K562 (cell line): ENCODE measurements around the gene SOAT2. TPM values are rescaled to one million over a fixed set of nuclear protein-coding genes. Genes with fewer than 3 reads are reported as not detected.

Experiments used
- ATAC-seq: fragments of 200-7000 bp; cut with Tn5 transposase; 3 replicates; pipeline ENCODE4 v1.9.1; 2020; ENCODE audit warnings: moderate library complexity
- BruUV-seq: library from RNA; stranded (reverse); fragments of 400-500 nt; replicated peaks from 2 replicates; lab custom pipeline; 2021; lab: Mats Ljungman, UMichigan
- CTCF ChIA-PET: fragments of 300-600 bp; formaldehyde crosslinking; extraction: SDS; loops from one replicate; lab custom pipeline; 2021; ENCODE audit warnings: low intra/inter-chr PET ratio; lab: Yijun Ruan, JAX
- POLR2A ChIA-PET: fragments of 300-600, 350-650 bp; sonication (Branson Sonifier 250); formaldehyde crosslinking; extraction: SDS; loops from one replicate; lab custom pipeline; 2021; ENCODE audit warnings: antibody characterized with exemption, inconsistent platforms; lab: Yijun Ruan, JAX
- DNase-seq, 4 experiments: peaks; one replicate each; pipeline versions ENCODE4 v3.0.0 to v3.0.0-alpha.2; 2011 to 2018; ENCODE audit warnings: low spot score in 3 of 4, mixed read lengths in 3 of 4; ENCODE audit errors: extremely low read depth in 1 of 4
- FAIRE-seq: peaks from 2 replicates; lab custom pipeline; 2011; peaks lifted over from hg19 to GRCh38; lab: Jason Lieb, UNC
- H2AFZ ChIP-seq: 2 replicates; pipeline ENCODE4 v1.6.0; 2011; ENCODE audit warnings: low read depth, low read length, control low read depth, inconsistent platforms
- H3K27ac ChIP-seq: fragments of 200-600 bp; 3 replicates; pipeline ENCODE4 v1.8.0; 2011; ENCODE audit warnings: low read depth, mild to moderate bottlenecking, control low read depth, inconsistent platforms, low read length, moderate library complexity, mixed read lengths; ENCODE audit errors: extremely low read depth
- H3K27me3 ChIP-seq, 2 experiments: fragments of 300-600 bp in 1 of 2; 2 replicates in 1 of 2; 3 replicates in 1 of 2; pipeline versions ENCODE4 v1.6.0 to v1.8.0; 2011; ENCODE audit warnings: inconsistent platforms in 2 of 2, low read length in 2 of 2, mild to moderate bottlenecking in 1 of 2, mixed read lengths in 1 of 2, moderate library complexity in 1 of 2; ENCODE audit not compliant: control insufficient read depth in 2 of 2, insufficient read depth in 2 of 2
- H3K36me3 ChIP-seq: fragments of 300-600 bp; 3 replicates; pipeline ENCODE4 v1.8.0; 2011; ENCODE audit warnings: mild to moderate bottlenecking, low read length, inconsistent platforms; ENCODE audit not compliant: control insufficient read depth, insufficient read depth
- H3K4me1 ChIP-seq, 2 experiments: fragments of 200-600 bp in 1 of 2; replicated peaks in 1 of 2; 2 replicates in 1 of 2; 3 replicates in 1 of 2; pipeline versions ENCODE4 v1.5.1 to v1.8.0; 2011; ENCODE audit warnings: inconsistent platforms in 2 of 2, low read length in 2 of 2, mild to moderate bottlenecking in 1 of 2, mixed read lengths in 1 of 2, moderate library complexity in 1 of 2; ENCODE audit not compliant: control insufficient read depth in 2 of 2, insufficient read depth in 2 of 2
- H3K4me2 ChIP-seq: 2 replicates; pipeline ENCODE4 v1.6.1; 2011; ENCODE audit warnings: low read length, control low read depth, inconsistent platforms, mixed read lengths; ENCODE audit not compliant: insufficient read depth
- H3K4me3 ChIP-seq: fragments of 200-600 bp; sonication (generic), shearing (Covaris generic); 2 replicates; pipeline ENCODE4 v1.5.1; 2016; ENCODE audit warnings: control low read depth, inconsistent platforms
- H3K79me2 ChIP-seq: fragments of 200-600 bp; 3 replicates; pipeline ENCODE4 v1.8.0; 2011; ENCODE audit warnings: low read length, inconsistent platforms; ENCODE audit not compliant: control insufficient read depth, insufficient read depth
- H3K9ac ChIP-seq, 2 experiments: 2 replicates each; pipeline versions ENCODE4 v1.6.0 to v1.6.1; 2011; ENCODE audit warnings: low read depth in 2 of 2, low read length in 2 of 2, control low read depth in 1 of 2, inconsistent platforms in 1 of 2, mild to moderate bottlenecking in 1 of 2, mixed read lengths in 1 of 2; ENCODE audit not compliant: insufficient read depth in 1 of 2
- H3K9me1 ChIP-seq: one replicate; pipeline ENCODE4 v1.6.0; 2011; ENCODE audit warnings: inconsistent platforms, mild to moderate bottlenecking, low read length, moderate library complexity; ENCODE audit not compliant: control insufficient read depth, insufficient read depth
- H3K9me3 ChIP-seq: replicated peaks from 2 replicates; pipeline ENCODE4 v1.5.1; 2011; ENCODE audit warnings: low read depth, low read length, inconsistent platforms; ENCODE audit not compliant: control insufficient read depth, insufficient read depth
- H4K20me1 ChIP-seq: replicated peaks from 2 replicates; pipeline ENCODE4 v1.6.1; 2011; ENCODE audit warnings: low read length, inconsistent platforms, mixed read lengths; ENCODE audit not compliant: control insufficient read depth, insufficient read depth
- BACH1 ChIP-seq: fragments of 200-800 bp; sonication (Bioruptor generic); IDR thresholded peaks from 2 replicates; pipeline ENCODE4 v1.6.1; 2016; ENCODE audit warnings: missing genetic modification characterization, missing compliant biosample characterization
- CTBP1 ChIP-seq: fragments of 450-650 bp; IDR thresholded peaks from 2 replicates; pipeline ENCODE4 v1.6.1; 2016; ENCODE audit warnings: borderline replicate concordance
- E2F1 ChIP-seq: sonication (generic); formaldehyde crosslinking; IDR thresholded peaks from 2 replicates; pipeline ENCODE4 v1.8.1; 2023; ENCODE audit warnings: mild to moderate bottlenecking, missing genetic modification reagents, moderate library complexity
- ETV6 ChIP-seq, 3 experiments: fragments of 150-350 bp in 1 of 3; sonication (generic) in 1 of 3; formaldehyde crosslinking in 1 of 3; IDR thresholded peaks; 2 replicates each; pipeline versions ENCODE4 v1.6.1 to v1.8.0; 2014 to 2022; ENCODE audit warnings: borderline replicate concordance in 2 of 3, low read depth in 2 of 3, antibody characterized with exemption in 1 of 3, low read length in 1 of 3, mild to moderate bottlenecking in 1 of 3, missing genetic modification reagents in 1 of 3
- HDAC2 ChIP-seq: fragments of 450-650 bp; IDR thresholded peaks from 2 replicates; pipeline ENCODE4 v1.6.1; 2016; ENCODE audit warnings: mild to moderate bottlenecking
- HOXB6 ChIP-seq: fragments of 250-450 bp; sonication (Bioruptor Pico); IDR thresholded peaks from 2 replicates; pipeline ENCODE4 v1.5.1; 2022; ENCODE audit warnings: mild to moderate bottlenecking, borderline replicate concordance
- JUND ChIP-seq, 2 experiments: IDR thresholded peaks; 2 replicates in 1 of 2; 3 replicates in 1 of 2; pipeline ENCODE4 v1.6.1; 2011; ENCODE audit warnings: borderline replicate concordance in 2 of 2, low read depth in 2 of 2, low read length in 2 of 2, improper control_type of control experiment in 1 of 2, missing biosample characterization in 1 of 2, missing genetic modification characterization in 1 of 2, missing genetic modification reagents in 1 of 2
- MCM7 ChIP-seq, 2 experiments: fragments of 450-650 bp; IDR thresholded peaks; 2 replicates each; pipeline ENCODE4 v1.6.1; 2016 to 2018
- ZFP36 ChIP-seq: fragments of 150-350 bp; IDR thresholded peaks from 2 replicates; pipeline ENCODE4 v1.6.1; 2018; ENCODE audit warnings: low read length, low read depth; ENCODE audit not compliant: partially characterized antibody
- ZNF280A ChIP-seq: fragments of 450-650 bp; IDR thresholded peaks from 2 replicates; pipeline ENCODE4 v1.6.1; 2018; ENCODE audit warnings: mild to moderate bottlenecking, low read depth; ENCODE audit not compliant: partially characterized antibody
- ZNF511 ChIP-seq: sonication (generic); formaldehyde crosslinking; IDR thresholded peaks from 2 replicates; pipeline ENCODE4 v1.8.0; 2022; ENCODE audit warnings: mild to moderate bottlenecking, missing genetic modification reagents
- ZNF830 ChIP-seq: fragments of 250-450 bp; sonication (Bioruptor Pico); IDR thresholded peaks from 2 replicates; pipeline ENCODE4 v1.5.0; 2021; ENCODE audit warnings: mild to moderate bottlenecking
- WGBS: fragments of 100-300 bp; shearing (Covaris generic); methylation state at CpG from one replicate; pipeline ENCODE4 v1.1.6; 2016; ENCODE audit warnings: low coverage, mixed read lengths; ENCODE audit not compliant: insufficient coverage; ENCODE audit errors: missing lambda C conversion rate; 5-methylcytosine and 5-hydroxymethylcytosine counted together
- in situ Hi-C: fragments of 300-500 bp; cut with MboI; formaldehyde crosslinking; loops from 4 replicates; pipeline ENCODE4 v1.15.0; 2018; ENCODE audit warnings: inconsistent platforms, mixed read lengths
- intact Hi-C: fragments of 100-400 bp; cut with micrococcal nuclease; formaldehyde crosslinking; loops from 2 replicates; pipeline ENCODE4 v1.14.2; 2022
- polyA plus RNA-seq, 8 experiments: library from polyadenylated mRNA; depleted of rRNA in 4 of 8; stranded (reverse) in 5 of 8; unstranded in 3 of 8; fragments of >200 nt; fragmentation: Nextera tagmentation in 2 of 8; fragmentation: Illumina TruSeq in 1 of 8; extraction: Ambion mirVana in 2 of 8; extraction: Trizol in 1 of 8; gene quantifications; 2 replicates each; pipeline versions ENCODE4 v1.2.1 to v1.2.3, GENCODE V29; 2011 to 2014; ENCODE audit warnings: inconsistent platforms in 1 of 8, missing spikeins in 1 of 8
- total RNA-seq, 7 experiments: library from RNA; depleted of rRNA in 6 of 7; stranded (reverse); fragments of >200 nt in 6 of 7; fragmentation: Illumina TruSeq in 2 of 7; extraction: Trizol in 2 of 7; gene quantifications; 2 replicates each; pipeline versions ENCODE4 v1.2.1 to v1.2.3, GENCODE V29; 2011 to 2021; ENCODE audit warnings: low replicate concordance in 1 of 7
- TF ChIP-seq, protein P1 (sequence below): fragments of 450-650 bp; IDR thresholded peaks from 2 replicates; pipeline ENCODE4 v1.6.1; 2018; ENCODE audit not compliant: partially characterized antibody

SOAT2 gene
- total and polyA plus RNA-seq, 9 of the 15 experiments (the other 6 are each of a cell fraction or from before 2014, with no cell fraction given) = 0.04 TPM; not detected in 8

GRCh38 chr12:53131844-53132243 lies 28.6 kb downstream of the SOAT2 start:
- Histone ChIP-seq H3K4me1 (no peaks in the 10 kb centered on the region; a peak in 1 of 5 replicates), H3K36me3 (no peaks in the 10 kb centered on the region), H4K20me1 (no peaks in the 10 kb centered on the region), H2AFZ (peak overlapping the region; percentile 32; the same call in 1 of the 2 replicates), H3K4me2 (no peak overlapping the region), H3K27me3 (peaks cover 8 to 13% of the 10 kb centered on the region in 2 experiments), H3K4me3 (no peak overlapping the region), H3K9me3 (0 out of 2 replicates have a peak, but pooled peaks cover 3% of the 10 kb centered on the region), H3K27ac (no peak overlapping the region), H3K9me1 (no peaks in the 10 kb centered on the region), H3K9ac (no peak overlapping the region), H3K79me2 (no peaks in the 10 kb centered on the region)
- intact Hi-C loops (no loop called here), in situ Hi-C loops (no loop called here)
- ChIA-PET POLR2A (interaction anchor here (0.6 kb wide), 1 partner anchor 115 kb away, joined by 3 read pairs; no protein-coding TSS in a partner anchor), CTCF (no interaction called here)
- FAIRE-seq (no peak), ATAC-seq (no peak), DNase-seq (no peak)
- BruUV-seq = no TSS peak
- no peak for TF ChIP-seq ETV6 (IDR thresholded peaks at IDR 0.05; ENCODE audit: borderline replicate concordance in 1 of 2, low read depth in 2 of 2, low read length in 1 of 2)
- no peak for TF ChIP-seq ETV6 (CRISPR knock-in tag; IDR thresholded peaks at IDR 0.05; ENCODE audit: borderline replicate concordance)
- TF ChIP-seq, protein P1, sequence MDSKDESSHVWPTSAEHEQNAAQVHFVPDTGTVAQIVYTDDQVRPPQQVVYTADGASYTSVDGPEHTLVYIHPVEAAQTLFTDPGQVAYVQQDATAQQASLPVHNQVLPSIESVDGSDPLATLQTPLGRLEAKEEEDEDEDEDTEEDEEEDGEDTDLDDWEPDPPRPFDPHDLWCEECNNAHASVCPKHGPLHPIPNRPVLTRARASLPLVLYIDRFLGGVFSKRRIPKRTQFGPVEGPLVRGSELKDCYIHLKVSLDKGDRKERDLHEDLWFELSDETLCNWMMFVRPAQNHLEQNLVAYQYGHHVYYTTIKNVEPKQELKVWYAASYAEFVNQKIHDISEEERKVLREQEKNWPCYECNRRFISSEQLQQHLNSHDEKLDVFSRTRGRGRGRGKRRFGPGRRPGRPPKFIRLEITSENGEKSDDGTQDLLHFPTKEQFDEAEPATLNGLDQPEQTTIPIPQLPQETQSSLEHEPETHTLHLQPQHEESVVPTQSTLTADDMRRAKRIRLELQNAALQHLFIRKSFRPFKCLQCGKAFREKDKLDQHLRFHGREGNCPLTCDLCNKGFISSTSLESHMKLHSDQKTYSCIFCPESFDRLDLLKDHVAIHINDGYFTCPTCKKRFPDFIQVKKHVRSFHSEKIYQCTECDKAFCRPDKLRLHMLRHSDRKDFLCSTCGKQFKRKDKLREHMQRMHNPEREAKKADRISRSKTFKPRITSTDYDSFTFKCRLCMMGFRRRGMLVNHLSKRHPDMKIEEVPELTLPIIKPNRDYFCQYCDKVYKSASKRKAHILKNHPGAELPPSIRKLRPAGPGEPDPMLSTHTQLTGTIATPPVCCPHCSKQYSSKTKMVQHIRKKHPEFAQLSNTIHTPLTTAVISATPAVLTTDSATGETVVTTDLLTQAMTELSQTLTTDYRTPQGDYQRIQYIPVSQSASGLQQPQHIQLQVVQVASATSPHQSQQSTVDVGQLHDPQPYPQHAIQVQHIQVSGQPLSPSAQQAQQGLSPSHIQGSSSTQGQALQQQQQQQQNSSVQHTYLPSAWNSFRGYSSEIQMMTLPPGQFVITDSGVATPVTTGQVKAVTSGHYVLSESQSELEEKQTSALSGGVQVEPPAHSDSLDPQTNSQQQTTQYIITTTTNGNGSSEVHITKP = no peak
- no peak for TF ChIP-seq MCM7 (IDR thresholded peaks at IDR 0.05)
- no peak for TF ChIP-seq JUND (IDR thresholded peaks at IDR 0.05; ENCODE audit: borderline replicate concordance, low read depth, low read length)
- TF ChIP-seq JUND (tag; IDR thresholded peaks at IDR 0.05; ENCODE audit: borderline replicate concordance, low read depth, low read length) = no peak
- TF ChIP-seq ZNF511 (CRISPR knock-in tag) = no peak
- TF ChIP-seq ZFP36 = no peak
- no peak for TF ChIP-seq E2F1 (CRISPR knock-in tag)
- no peak for TF ChIP-seq ZNF830 (CRISPR knock-in tag)
- no peak for TF ChIP-seq CTBP1
- no peak for TF ChIP-seq HDAC2
- no peak for TF ChIP-seq HOXB6 (CRISPR knock-in tag)
- no peak for TF ChIP-seq ZNF280A
- no peak for TF ChIP-seq BACH1 (tag)
- WGBS = 31% methylated on average over 2 of the region's 2 CpGs
